GF-D8 (cell line): Measurements from ENCODE around the gene BBS1.
A peak's percentile ranks its signal among the peaks of the same experiment; 100 is the strongest.
"Not testable (repeated sequence)": the region's sequence is repeated elsewhere in the genome, so short reads cannot be mapped to it uniquely, and the experiment has no call there.

Source experiments
- DNase-seq: peaks from one replicate; lab custom pipeline; 2025; lab: John Stamatoyannopoulos, UW

BBS1 gene

DNA sequence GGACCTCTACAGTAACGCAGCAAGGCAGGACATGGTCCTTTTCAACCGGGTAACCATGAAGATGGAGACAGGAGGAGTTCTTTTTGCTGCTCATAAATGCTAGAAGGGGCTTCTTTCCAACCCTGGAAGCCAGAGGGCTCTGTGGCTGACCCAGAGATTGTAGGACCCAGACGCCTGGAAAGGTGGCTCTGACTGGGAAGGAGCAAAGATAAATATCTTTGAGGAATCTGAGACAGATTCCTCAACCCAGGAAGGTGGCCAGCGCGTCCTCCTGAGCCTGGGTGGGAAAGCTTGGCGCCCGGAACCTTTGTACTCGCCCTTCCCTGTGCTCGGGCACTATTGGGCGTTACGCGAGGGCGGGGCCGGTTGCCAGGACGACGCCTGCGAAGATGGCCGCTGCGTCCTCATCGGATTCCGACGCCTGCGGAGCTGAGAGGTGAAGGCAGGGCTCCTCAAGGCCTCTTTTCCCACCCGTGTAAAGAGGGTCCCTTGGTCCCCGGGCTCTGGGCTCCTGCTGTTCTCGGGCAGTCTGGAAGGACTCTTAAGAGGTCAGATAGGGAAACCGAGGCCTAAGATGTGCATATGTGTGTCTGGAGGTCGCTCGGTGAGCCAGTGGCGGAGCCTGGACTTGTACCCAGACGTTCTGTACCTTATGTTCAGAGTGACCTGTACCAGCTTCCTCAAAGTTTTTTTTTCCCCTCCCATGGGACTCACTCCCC, at the start of gene BBS1:
TSS of gene BBS1 (plus strand) at position 365 of the 719 bp plus-strand sequence. CDS start at position 390, 25 bp downstream.
- peak; percentile 13 for DNase-seq

DNA sequence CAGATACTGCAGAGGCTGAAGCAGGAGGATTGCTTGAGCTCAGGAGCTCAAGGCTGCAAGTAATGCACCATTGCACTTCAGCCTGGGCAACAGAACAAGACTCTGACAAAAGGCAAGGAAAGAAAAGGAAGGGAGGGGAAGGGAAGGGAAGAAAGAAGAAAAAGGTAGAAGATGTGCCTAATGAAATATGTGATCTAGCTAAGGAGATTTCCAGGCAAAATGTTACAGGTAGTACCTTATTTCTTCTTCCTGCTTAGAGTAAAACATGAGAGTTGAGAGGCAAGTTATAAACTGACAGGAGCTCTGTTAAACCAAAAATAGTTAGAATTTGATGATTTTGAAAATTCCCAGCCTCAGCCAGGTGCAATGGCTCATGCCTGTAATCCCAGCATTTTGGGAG, 48.4 kb upstream of the BBS1 start:
- no peak for DNase-seq

DNA sequence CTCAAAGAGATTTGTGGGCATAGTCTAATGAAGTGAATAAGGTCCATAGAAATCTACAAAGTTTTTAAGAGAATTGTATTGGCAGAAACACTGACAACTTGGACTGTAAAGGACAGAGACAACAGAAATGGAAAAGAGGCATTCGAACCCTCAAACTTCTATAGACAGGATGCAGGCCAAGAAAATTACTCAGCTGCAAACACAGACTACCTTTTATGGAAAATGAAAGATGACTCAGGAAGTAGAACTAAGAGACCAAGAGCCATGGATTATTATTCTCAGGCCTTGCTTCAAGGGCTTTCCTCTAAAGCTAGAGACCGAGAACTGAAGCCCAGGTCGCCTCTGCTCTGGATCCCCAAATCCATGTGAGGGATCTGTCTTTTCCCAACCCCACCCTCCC, 47.5 kb upstream of the BBS1 start:
- DNase-seq: no peak

DNA sequence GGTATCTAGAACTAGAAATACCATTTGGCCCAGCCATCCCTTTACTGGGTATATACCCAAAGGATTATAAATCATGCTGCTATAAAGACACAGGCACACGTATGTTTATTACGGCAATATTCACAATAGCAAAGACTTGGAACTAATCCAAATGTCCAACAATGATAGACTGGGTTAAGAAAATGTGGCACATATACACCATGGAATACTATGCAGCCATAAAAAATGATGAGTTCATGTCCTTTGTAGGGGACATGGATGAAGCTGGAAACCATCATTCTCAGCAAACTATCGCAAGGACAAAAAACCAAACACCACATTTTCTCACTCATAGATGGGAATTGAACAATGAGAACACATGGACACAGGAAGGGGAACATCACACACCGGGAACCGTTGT, 46.3 kb upstream of the BBS1 start:
- not testable (repeated sequence) for DNase-seq

DNA sequence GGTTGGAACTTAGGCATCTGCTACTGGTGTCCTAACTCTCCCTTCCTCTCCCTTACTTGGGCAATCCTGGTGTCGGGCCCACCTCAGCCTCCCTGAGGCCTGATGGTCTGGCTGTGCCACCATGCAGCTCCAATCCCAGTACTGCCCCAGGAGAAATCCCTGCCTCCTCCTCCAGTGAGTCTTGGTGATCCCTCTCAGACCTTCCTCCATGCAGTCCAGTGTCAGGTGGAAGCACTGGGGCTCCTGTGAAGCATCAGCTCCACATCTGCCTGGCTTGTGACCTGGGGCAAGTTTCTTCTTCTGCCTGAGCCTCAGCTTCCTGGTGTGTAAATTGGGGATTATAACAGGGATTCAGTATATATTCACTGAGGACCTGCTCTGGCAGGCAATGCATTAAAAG, 45.5 kb upstream of the BBS1 start:
- DNase-seq: no peak

DNA sequence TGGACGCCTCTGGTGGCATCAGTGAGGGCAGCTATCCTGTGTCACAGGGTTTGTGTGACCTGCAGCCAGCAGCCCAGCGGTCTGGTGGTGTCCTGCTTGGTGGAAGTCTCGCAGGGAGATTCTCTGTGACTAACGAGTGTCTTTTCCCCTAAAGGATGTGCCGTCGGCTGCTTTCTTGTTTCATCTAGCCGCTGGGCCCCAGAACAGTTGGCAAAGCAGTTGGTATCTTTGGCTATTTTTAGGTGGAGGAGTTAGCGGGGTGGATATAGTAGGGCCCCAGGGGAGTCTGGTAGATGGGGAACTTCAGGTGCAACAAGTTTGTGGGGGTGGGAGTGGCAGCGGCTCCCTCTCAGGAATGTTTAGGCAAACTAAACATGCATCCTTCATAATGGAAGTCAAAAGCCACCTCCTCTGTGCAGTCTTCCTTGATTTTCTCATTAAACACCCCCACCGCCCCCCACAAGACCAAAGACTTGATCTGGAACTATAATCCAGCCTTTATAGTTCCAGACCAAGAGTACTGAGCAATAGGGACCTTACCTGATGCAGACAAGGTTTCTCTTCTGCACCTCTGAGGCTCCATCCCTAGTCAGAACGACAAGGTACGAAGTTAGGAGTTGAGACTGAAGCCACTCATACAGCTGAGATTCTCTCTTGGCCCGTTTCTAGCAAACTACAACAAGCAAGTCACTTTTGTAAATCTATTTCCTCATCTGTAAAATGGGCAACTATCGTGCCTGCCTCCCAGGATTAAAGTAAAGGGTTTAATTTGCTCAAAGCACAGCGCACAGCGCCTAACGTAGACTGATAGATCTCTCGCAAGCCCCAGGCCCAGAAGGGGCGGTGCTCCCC, 44.8 kb upstream of the BBS1 start:
- no peak for DNase-seq

DNA sequence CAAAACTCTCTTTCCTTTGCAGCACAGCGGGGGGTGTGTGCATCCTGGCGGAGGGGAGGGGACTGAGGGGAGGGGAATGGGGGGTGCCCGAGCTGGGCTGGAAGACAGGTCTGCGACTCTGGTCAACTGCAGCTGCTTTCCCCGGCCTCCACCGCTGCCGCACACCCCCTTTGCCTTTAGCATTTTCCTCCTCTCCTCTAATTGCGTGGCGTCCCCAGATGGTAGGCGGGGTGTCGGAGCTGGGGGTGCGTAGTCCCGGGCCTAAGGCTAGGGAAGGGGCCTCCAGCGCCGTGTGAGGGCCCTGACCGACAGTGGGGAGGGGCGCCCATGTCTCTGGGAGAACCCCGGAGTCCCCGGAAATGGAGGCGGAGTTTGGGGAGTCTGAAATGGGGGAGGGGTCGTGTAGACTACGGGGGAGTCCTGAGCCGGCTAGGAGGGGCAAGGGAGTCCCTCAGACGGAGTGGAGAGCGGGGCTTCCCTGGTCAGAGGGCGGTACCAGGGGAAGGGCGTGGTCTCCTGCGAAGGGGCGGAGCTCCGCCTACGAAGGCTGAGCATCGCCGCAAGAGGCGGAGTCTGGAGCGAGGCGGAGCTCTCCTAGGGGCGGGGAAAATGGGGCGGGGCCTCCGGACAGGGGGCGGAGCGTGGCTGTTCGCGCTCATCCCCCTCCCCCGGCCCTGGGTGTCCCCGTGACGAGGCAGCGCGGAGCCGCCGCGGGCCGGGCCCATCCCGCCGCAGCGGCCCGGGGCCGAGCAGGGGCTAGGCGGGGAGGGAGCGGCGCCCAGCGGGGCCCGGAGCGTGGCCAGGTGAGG, 44.0 kb upstream of the BBS1 start, which contains the start of gene PELI3:
TSS of gene PELI3 (plus strand) at position 681 of the 809 bp plus-strand sequence. CDS start 1,224 bp downstream, outside the sequence.
- DNase-seq: peak; percentile 63

DNA sequence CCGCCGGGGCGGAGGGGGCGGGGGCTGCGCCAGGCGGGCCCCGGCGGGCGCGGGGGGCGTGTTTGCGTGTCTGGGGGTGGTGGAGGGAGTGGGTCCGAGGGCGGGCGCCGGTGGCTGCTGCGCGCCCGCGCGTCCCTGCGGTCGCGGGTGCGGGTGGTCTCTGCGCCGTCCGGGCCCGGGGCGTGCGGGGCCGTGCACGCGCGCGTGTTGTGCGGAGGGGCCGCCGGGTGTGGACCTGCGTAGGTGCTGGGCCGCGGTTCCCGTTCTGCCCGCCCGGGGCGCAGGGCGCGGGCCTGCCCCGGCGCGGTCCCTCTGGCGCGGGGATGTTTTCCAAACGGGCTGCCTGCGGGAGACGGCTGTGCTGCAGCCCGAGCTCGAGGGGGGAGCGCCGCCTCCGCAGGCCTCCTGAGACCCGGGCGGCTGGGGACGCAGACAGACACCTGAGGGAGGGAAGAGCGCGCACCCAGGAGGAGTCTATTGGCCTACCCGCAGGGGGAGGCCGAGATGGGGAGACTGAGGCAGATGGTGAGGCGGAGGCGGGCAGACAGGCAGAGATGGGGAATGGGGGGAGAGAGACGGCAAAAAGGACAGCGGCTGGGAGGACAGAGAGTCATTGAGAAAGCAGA, 43.3 kb upstream of the BBS1 start:
- DNase-seq: no peak

DNA sequence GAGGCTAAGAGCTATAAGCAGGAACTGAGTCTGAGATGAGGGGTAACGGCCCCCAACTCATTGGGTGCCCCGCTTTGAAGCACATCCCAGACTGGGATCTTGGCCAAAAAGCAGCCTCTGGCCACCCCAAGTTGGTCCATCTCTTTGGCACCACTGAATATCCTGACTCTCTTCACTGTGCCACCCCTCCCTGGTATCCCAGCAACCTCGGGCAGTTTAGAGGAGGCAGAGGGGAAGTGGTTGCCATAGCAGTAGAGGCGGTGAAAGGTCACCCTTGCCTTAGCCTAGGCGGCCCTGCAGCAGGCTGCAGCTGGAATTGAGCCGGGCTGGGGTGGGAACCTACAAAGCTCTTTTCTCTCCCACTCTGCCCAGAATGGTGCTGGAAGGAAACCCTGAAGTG, 42.7 kb upstream of the BBS1 start:
- DNase-seq: peak; percentile 60

DNA sequence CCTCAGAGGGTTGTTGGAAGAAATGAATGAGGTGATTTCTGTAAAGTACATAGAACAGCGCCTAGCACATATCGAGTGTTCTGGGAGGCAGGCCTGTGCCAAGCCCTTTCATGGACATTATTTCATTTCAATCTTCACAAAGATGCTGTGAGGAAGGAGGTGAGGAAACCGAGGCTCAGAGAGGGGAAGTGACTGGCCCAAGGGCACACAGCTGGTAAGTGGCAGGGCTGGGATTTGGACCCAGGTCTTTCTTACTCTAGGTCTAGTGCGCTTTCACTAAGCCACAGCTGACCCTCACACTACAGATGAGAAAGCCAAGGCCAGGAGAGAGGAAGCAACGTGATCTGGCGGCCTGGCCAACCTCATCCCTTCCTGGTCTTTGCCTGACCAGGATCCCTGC, 41.7 kb upstream of the BBS1 start:
- no peak for DNase-seq

DNA sequence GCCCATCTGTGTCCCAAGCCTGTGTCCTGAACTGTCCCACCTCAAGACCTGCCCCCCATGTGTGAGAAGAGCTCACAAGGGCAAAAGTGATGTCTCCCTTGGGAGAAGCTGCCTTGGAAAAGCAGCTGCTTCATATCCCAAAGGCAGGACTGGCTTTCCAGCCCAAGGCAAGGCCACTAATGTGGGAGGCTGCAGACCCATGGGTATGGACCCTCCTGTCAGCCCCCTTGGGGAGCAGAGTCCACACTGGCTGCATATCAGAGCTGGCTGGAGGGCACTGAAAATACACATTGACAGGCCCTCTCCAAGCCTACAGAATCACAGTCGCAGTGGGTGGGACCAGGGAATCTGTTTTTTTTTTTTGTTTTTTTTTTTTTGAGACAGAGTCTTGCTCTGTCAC, 41.0 kb upstream of the BBS1 start:
- DNase-seq: no peak

DNA sequence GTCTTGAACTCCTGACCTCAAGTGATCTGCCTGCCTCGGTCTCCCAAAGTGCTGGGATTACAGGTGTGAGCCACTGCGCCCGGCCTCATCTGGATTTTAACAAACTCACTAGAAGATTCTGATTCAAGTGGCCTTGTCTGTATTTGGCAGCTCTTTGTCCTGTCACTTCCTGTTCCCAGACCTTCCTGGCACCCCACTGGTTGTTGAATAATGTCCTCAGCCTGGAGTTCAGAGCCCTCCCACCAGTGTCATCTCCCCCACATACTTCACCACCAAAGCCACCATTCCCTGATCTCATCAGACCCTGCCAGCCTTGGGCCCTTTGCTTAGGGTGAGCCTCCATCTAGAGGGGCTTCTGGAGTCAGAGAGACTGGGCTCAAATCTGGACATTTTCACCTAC, 40.4 kb upstream of the BBS1 start:
- no peak for DNase-seq

DNA sequence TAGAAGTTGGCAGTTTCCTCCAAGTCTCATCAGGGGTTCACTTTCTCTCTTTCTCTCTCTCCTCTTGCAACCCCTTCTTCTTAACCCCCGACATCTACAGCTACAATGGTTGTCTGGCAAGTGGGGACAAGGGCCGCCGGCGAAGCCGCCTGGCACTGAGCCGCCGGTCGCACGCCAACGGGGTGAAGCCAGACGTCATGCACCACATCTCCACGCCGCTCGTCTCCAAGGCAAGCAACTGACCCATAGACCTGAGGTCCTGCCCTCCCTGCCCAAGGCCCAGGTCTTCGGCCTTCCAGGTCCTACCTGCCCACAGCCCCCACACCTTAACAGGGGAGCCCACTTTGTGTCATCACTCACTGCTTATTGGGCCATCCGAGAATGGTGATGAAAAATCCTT, 39.3 kb upstream of the BBS1 start:
- DNase-seq: no peak

DNA sequence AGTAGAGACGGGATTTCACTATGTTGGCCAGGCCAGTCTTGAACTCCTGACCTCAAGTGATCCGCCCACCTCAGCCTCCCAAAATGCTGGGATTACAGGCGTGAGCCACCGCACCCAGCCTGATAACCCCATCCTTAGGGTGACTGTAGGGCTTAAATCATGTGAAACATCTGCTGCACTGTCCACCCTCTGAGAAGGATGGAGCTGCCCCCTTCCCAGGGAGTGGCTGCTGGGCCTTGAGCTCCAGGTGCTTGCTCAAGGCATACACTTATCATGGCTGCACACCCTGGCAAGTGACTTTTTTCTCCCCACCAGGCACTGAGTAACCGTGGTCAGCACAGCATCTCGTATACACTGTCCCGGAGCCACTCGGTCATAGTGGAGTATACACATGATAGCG, 38.4 kb upstream of the BBS1 start:
- no peak for DNase-seq

DNA sequence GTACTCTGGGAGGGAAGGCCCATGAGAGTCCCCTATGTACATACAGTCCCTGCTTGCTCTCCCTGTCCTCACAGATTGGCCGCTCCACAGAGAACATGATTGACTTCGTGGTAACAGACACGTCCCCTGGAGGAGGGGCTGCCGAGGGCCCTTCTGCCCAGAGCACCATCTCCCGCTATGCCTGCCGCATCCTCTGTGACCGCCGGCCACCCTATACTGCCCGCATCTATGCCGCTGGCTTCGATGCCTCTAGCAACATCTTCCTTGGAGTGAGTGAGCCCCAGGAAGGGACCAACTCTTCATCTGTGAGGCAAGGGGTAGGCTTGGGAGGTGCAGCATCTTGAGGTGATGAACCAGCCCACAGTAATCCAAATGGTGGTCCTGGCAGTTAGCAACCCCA, 37.3 kb upstream of the BBS1 start:
- DNase-seq: no peak

DNA sequence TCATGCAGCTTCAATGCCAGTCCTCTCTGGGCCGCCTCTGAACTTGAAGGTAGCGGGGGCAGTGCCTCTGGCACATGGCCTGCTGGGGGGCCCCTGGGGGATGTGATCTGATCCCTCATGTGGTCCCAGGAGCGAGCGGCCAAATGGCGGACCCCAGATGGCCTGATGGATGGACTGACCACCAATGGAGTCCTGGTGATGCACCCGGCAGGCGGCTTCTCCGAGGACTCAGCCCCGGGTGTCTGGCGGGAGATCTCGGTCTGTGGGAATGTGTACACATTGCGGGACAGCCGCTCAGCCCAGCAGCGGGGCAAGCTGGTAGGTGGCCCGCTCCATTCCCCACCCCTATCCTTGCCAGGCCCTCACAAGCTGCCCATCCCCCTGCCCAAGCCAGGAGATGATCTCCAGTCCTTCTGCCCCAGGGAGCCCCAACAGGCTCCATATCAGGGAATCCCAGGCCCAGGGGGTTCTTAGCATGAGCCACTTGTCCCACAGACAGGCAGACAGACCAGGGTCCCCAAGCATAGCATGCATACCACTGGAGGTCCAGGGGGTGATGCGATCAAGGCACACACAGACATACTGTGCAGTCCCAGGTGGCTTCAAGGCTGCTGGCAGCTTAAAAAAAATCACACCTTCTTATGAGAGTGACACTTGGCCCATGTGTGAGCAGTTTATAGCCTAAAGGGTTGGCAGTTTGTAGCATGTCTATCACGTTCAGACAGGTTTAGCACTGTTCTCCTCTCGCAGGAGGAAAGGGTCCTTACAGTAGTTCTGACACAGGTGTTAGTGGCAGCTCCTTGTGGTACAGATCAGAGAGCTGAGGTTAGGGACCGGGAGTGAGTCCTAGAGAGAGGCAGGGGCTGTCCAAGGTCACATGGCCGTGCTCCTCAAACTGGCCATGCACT, 36.6 kb upstream of the BBS1 start:
- DNase-seq: no peak

DNA sequence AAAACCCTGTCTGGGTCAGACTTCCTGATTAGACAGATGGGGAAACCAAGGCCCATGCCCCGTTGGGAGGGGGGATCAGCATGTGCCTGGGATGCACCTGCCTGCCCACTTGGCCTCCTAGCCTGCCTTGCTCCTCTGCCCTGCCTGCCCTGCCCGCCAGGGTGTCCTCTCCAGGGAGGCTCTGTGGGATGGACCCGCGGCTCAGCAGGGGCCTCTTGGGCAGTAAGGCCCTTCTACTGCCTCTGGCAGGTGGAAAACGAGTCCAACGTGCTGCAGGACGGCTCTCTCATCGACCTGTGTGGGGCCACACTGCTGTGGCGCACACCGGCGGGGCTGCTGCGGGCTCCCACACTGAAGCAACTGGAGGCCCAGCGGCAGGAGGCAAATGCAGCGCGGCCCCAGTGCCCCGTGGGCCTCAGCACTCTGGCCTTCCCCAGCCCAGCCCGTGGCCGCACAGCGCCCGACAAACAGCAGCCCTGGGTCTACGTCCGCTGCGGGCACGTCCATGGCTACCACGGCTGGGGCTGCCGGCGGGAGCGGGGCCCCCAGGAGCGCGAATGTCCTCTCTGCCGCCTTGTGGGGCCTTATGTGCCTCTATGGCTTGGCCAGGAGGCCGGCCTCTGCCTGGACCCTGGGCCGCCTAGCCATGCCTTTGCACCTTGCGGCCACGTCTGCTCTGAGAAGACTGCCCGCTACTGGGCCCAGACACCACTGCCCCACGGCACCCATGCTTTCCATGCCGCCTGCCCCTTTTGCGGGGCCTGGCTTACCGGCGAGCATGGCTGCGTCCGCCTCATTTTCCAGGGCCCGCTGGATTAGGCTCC, 34.9 kb upstream of the BBS1 start:
- DNase-seq: no peak

DNA sequence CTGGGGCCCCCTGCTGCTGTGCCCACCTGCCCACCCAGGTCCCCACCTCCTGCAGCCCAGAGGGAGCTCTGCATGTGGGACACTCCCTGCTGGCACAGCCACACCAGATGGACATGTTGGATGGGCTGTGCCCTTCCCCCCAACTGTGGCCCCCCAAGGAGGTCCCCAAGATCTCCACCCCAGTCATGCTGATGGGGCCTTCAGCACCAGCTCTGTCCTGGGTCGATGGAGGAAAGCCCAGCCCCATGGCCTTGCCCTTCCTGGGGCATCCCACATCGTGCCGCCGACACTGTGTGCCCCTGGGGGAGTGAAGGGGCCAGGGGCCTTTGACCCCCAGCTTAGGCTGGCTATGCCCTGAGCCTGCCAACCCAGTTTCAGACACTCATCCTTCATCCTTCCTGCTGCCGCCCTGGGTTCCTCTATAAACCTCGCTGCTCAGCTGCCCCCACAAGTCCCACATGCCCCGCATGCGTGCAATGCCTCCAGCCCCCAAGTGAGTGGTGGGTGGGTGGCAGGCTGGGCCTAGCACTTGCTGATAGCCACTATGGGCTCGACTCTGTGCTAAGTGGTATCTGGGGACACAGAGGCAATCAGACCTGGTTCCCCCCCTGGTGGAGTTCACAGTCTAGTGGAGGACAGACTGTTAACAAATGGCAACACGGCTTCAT, 34.1 kb upstream of the BBS1 start:
- DNase-seq: no peak

DNA sequence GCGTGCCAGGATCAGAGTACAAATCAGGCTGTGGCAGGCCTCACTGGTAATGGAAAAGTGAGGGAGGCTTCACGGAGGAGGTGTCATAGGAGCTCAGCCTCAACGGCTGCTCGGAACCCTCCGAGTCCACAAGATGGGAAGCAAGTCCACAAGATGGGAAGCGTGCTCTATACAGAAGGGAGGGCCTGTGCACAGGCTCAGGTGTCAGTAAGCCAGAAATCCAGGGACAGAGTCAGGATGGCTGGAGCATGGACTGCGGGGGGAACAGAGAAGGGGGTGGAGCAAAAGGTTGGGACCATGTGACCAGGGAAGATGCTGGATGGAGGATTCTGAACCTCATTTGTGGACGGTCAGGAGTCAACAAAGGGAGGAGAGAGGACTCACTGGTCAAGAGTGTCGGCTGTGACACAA, 33.6 kb upstream of the BBS1 start:
- no peak for DNase-seq
